ENCODE measurements around the gene CLIC4. TPM values are rescaled to one million over a fixed set of nuclear protein-coding genes. Genes with fewer than 3 reads are reported as not detected.

Gene CLIC4
- total RNA-seq, 2 donors from 2014 or later = 77.2 to 124 TPM

- no peak for DNase-seq (ENCODE audit: low spot score)
- intact Hi-C loops (cut with DNase I) = no loop called here
- TF ChIP-seq POLR2A (IDR thresholded peaks at IDR 0.05) (no peak), CTCF (IDR thresholded peaks at IDR 0.05) (no peak), POLR2AphosphoS5 (IDR thresholded peaks at IDR 0.05) (no peak)
Observed at GRCh38 chr1:24860841-24861240, 115.6 kb downstream of the CLIC4 start.

GRCh38 chr1:24861821-24862727 is 116.8 kb downstream of the CLIC4 start:
- H3K4me1 ChIP-seq (replicated peaks) = no peaks in the 10 kb centered on the region
- no peaks in the 10 kb centered on the region for H3K36me3 ChIP-seq
- no peak for DNase-seq (ENCODE audit: low spot score)
- intact Hi-C loops (cut with DNase I) = no loop called here
- no peak for TF ChIP-seq CTCF (IDR thresholded peaks at IDR 0.05)
- no peak for TF ChIP-seq POLR2A (IDR thresholded peaks at IDR 0.05)
- TF ChIP-seq POLR2AphosphoS5 (IDR thresholded peaks at IDR 0.05) = peak; percentile 14
- H3K27me3 ChIP-seq (replicated peaks; ENCODE audit: insufficient read depth) = no peaks in the 10 kb centered on the region
- H3K27ac ChIP-seq = no peak overlapping the region
- no peaks in the 10 kb centered on the region for H3K9me3 ChIP-seq
- H3K4me3 ChIP-seq = no peak overlapping the region
- WGBS = 41% methylated on average over 28 of the region's 28 CpGs

More at GRCh38 chr1:24860841-24861240, 115.6 kb downstream of the CLIC4 start:
- no peak overlapping the region for H3K4me3 ChIP-seq
- H3K9me3 ChIP-seq = no peaks in the 10 kb centered on the region
- H3K36me3 ChIP-seq = no peaks in the 10 kb centered on the region
- no peak overlapping the region for H3K27ac ChIP-seq
- 76% methylated on average over 15 of the region's 15 CpGs for WGBS
- H3K4me1 ChIP-seq (replicated peaks) = no peaks in the 10 kb centered on the region
- no peaks in the 10 kb centered on the region for H3K27me3 ChIP-seq (replicated peaks; ENCODE audit: insufficient read depth)

- WGBS = 88% methylated on average over 12 of the region's 12 CpGs
- Histone ChIP-seq H3K27me3 (replicated peaks; ENCODE audit: insufficient read depth) (no peaks in the 10 kb centered on the region), H3K36me3 (no peaks in the 10 kb centered on the region), H3K4me3 (no peak overlapping the region), H3K27ac (no peak overlapping the region), H3K9me3 (no peaks in the 10 kb centered on the region), H3K4me1 (replicated peaks) (no peaks in the 10 kb centered on the region)
- no peak for DNase-seq (ENCODE audit: low spot score)
- intact Hi-C loops (cut with DNase I) = no loop called here
- TF ChIP-seq POLR2AphosphoS5 (IDR thresholded peaks at IDR 0.05) (no peak), POLR2A (IDR thresholded peaks at IDR 0.05) (no peak), CTCF (IDR thresholded peaks at IDR 0.05) (no peak)
Observed at GRCh38 chr1:24862775-24863483, 117.7 kb downstream of the CLIC4 start.

GRCh38 chr1:24864370-24864777 is 119.1 kb downstream of the CLIC4 start:
- H3K4me1 ChIP-seq (replicated peaks) = no peaks in the 10 kb centered on the region
- TF ChIP-seq POLR2AphosphoS5 (IDR thresholded peaks at IDR 0.05) (peak; percentile 29), POLR2A (IDR thresholded peaks at IDR 0.05) (no peak)
- peak; percentile 34 for DNase-seq (ENCODE audit: low spot score)
- intact Hi-C loops (cut with DNase I) = no loop called here
- 19% methylated on average over 8 of the region's 8 CpGs for WGBS
- no peaks in the 10 kb centered on the region for H3K36me3 ChIP-seq
- H3K9me3 ChIP-seq = no peaks in the 10 kb centered on the region
- H3K27me3 ChIP-seq (replicated peaks; ENCODE audit: insufficient read depth) = no peaks in the 10 kb centered on the region
- no peak overlapping the region for H3K27ac ChIP-seq
- H3K4me3 ChIP-seq = no peak overlapping the region

- H3K9me3 ChIP-seq = no peaks in the 10 kb centered on the region
- no peak for TF ChIP-seq POLR2AphosphoS5 (IDR thresholded peaks at IDR 0.05)
- no peak for TF ChIP-seq POLR2A (IDR thresholded peaks at IDR 0.05)
- TF ChIP-seq CTCF (IDR thresholded peaks at IDR 0.05) = no peak
- H3K27me3 ChIP-seq (replicated peaks; ENCODE audit: insufficient read depth) = no peaks in the 10 kb centered on the region
- H3K4me1 ChIP-seq (replicated peaks) = no peaks in the 10 kb centered on the region
- no peak overlapping the region for H3K4me3 ChIP-seq
- DNase-seq (ENCODE audit: low spot score) = no peak
- intact Hi-C loops (cut with DNase I) = no loop called here
- H3K36me3 ChIP-seq = no peaks in the 10 kb centered on the region
- no peak overlapping the region for H3K27ac ChIP-seq
- WGBS = 92% methylated on average over 7 of the region's 7 CpGs
Observed at GRCh38 chr1:24865168-24865567, 119.9 kb downstream of the CLIC4 start.
